ENCODE measurements around the gene CDK14. TPM values are rescaled to one million over a fixed set of nuclear protein-coding genes. Genes with fewer than 3 reads are reported as not detected.
A peak's percentile ranks its signal among the peaks of the same experiment; 100 is the strongest.

Gene CDK14
- total RNA-seq, 1 donor from 2014 or later, result 64.6 TPM

GRCh38 chr7:91031757-91032156 lies 435.6 kb downstream of the CDK14 start:
- no peak overlapping the region for H3K4me3 Mint-ChIP-seq
- H3K27me3 Mint-ChIP-seq (ENCODE audit: low read depth), result no peaks in the 10 kb centered on the region
- H3K36me3 Mint-ChIP-seq, result peaks cover 5% of the 10 kb centered on the region
- no peak for TF ChIP-seq CTCF (IDR thresholded peaks at IDR 0.05; ENCODE audit: unreplicated experiment)
- H3K9me3 Mint-ChIP-seq, result no peaks in the 10 kb centered on the region
- H3K4me1 Mint-ChIP-seq, result peaks cover 3% of the 10 kb centered on the region
- H3K27ac Mint-ChIP-seq, result no peak overlapping the region
- no peak for DNase-seq (ENCODE audit: low spot score in 2 of 2, unreplicated experiment in 2 of 2)

- Mint-ChIP-seq H3K4me3 (no peak overlapping the region), H3K4me1 (peaks cover 3% of the 10 kb centered on the region), H3K9me3 (no peaks in the 10 kb centered on the region), H3K36me3 (peaks cover 5% of the 10 kb centered on the region), H3K27me3 (ENCODE audit: low read depth) (no peaks in the 10 kb centered on the region), H3K27ac (peak overlapping the region; percentile 15)
- no peak for DNase-seq (ENCODE audit: low spot score in 2 of 2, unreplicated experiment in 2 of 2)
- TF ChIP-seq CTCF (IDR thresholded peaks at IDR 0.05; ENCODE audit: unreplicated experiment), result no peak
Measured at GRCh38 chr7:91033574-91033973, 437.5 kb downstream of the CDK14 start.

- Mint-ChIP-seq H3K27me3 (ENCODE audit: low read depth) (no peaks in the 10 kb centered on the region), H3K4me1 (peaks cover 3% of the 10 kb centered on the region), H3K36me3 (peaks cover 10% of the 10 kb centered on the region), H3K4me3 (no peak overlapping the region), H3K27ac (no peak overlapping the region), H3K9me3 (no peaks in the 10 kb centered on the region)
- DNase-seq (ENCODE audit: low spot score in 2 of 2, unreplicated experiment in 2 of 2), result peak in 1 of 2 experiments; percentile 47
- peak; percentile 38 for TF ChIP-seq CTCF (IDR thresholded peaks at IDR 0.05; ENCODE audit: unreplicated experiment)
Measured at GRCh38 chr7:91034459-91035368, 438.6 kb downstream of the CDK14 start.

- H3K4me3 Mint-ChIP-seq, result no peak overlapping the region
- H3K27me3 Mint-ChIP-seq (ENCODE audit: low read depth), result no peaks in the 10 kb centered on the region
- no peak for DNase-seq (ENCODE audit: low spot score in 2 of 2, unreplicated experiment in 2 of 2)
- H3K27ac Mint-ChIP-seq, result no peak overlapping the region
- no peak for TF ChIP-seq CTCF (IDR thresholded peaks at IDR 0.05; ENCODE audit: unreplicated experiment)
- peaks cover 15% of the 10 kb centered on the region for H3K4me1 Mint-ChIP-seq
- H3K9me3 Mint-ChIP-seq, result no peaks in the 10 kb centered on the region
- H3K36me3 Mint-ChIP-seq, result peaks cover 6% of the 10 kb centered on the region
Measured at GRCh38 chr7:91039033-91039432, 442.9 kb downstream of the CDK14 start.

GRCh38 chr7:91041141-91041540 lies 445.0 kb downstream of the CDK14 start:
- H3K4me1 Mint-ChIP-seq, result peaks cover 15% of the 10 kb centered on the region
- no peaks in the 10 kb centered on the region for H3K9me3 Mint-ChIP-seq
- H3K27me3 Mint-ChIP-seq (ENCODE audit: low read depth), result no peaks in the 10 kb centered on the region
- peaks cover 6% of the 10 kb centered on the region for H3K36me3 Mint-ChIP-seq
- TF ChIP-seq CTCF (IDR thresholded peaks at IDR 0.05; ENCODE audit: unreplicated experiment), result no peak
- no peak for DNase-seq (ENCODE audit: low spot score in 2 of 2, unreplicated experiment in 2 of 2)
- H3K4me3 Mint-ChIP-seq, result no peak overlapping the region
- H3K27ac Mint-ChIP-seq, result peak overlapping the region; percentile 3
